Activated T-helper 2 cell treated with anti-CD3 and anti-CD28 coated beads, Interferon-gamma antibody, Interleukin-2, Interleukin-4, amounts not matched to agents 10 μg/mL and 5 μg/mL and 100 μg/mL, durations not matched to agents 14 hours and 24 hours and 36 hours (primary cell): ENCODE data around the gene USP9X. TPM values are rescaled to one million over a fixed set of nuclear protein-coding genes. Genes with fewer than 3 reads are reported as not detected.
A peak's percentile ranks its signal among the peaks of the same experiment; 100 is the strongest.

Source experiments
- DNase-seq: peaks from one replicate; pipeline ENCODE4 v3.0.0; 2021; ENCODE audit warnings: low spot score
- H3K27ac Mint-ChIP-seq: one replicate; pipeline ENCODE4 v1.8.0; 2021; ENCODE audit warnings: mixed read lengths
- H3K27me3 Mint-ChIP-seq: one replicate; pipeline ENCODE4 v1.8.0; 2021; ENCODE audit warnings: low read depth, mixed read lengths
- H3K36me3 Mint-ChIP-seq: one replicate; pipeline ENCODE4 v1.8.0; 2021; ENCODE audit warnings: low read depth, mixed read lengths
- H3K4me1 Mint-ChIP-seq: one replicate; pipeline ENCODE4 v1.8.0; 2021; ENCODE audit warnings: low read depth, mixed read lengths
- H3K4me3 Mint-ChIP-seq: one replicate; pipeline ENCODE4 v1.8.0; 2021; ENCODE audit warnings: low read depth, mild to moderate bottlenecking, moderate library complexity, mixed read lengths
- H3K9me3 Mint-ChIP-seq: one replicate; pipeline ENCODE4 v1.8.0; 2021; ENCODE audit warnings: mixed read lengths
- intact Hi-C: fragments of 100-400 bp; cut with micrococcal nuclease; formaldehyde crosslinking; loops from one replicate; pipeline ENCODE4 v1.15.1; 2023
- total RNA-seq: library from RNA; stranded (reverse); gene quantifications from 2 replicates; pipeline ENCODE4 v1.2.3, GENCODE V29; 2022

USP9X gene
- total RNA-seq, 1 donor from 2014 or later: 53.4 TPM

DNA sequence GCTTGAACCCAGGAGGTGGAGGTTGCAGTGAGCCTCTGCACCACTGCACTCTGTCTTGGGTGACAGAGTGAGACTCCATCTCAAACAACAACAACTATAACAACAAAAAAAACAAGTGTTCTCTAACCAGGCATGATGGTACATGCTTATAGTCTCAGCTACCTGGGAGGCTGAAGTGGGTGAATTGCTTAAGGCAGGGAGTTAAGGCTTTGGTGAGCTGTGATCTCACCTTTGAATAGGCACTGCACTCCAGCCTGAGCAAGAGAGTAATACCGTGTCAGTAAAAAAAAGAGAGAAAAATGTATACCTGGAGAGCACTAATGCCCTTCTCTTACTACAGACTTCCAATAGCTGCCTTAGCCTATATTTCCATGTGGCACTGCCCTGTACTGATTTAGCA is 18.9 kb upstream of the USP9X start:
- H3K36me3 Mint-ChIP-seq: no peaks in the 10 kb centered on the region

DNA sequence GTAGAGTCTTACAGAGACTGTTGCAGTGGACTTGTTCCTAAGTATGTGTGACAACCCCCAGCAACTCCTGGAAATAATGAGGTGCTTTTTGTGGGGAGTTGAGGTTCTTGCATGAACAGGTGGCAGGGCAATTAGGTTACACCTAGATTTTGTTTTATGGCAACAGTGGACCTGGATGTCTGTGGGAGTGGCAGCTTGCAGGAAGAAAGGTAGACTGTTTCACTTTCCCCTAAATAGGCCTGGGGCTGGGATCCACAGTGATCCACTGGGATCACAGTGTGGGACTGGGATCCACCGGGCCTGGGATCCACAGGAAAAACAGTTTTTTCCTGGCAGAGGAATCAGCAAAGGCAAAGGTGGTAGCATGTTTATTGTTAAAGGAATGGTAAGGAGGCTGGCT is 18.3 kb upstream of the USP9X start:
- H3K4me1 Mint-ChIP-seq: peaks cover 2% of the 10 kb centered on the region
- no peaks in the 10 kb centered on the region for H3K9me3 Mint-ChIP-seq
- intact Hi-C loops: no loop called here
- H3K4me3 Mint-ChIP-seq: no peak overlapping the region
- no peaks in the 10 kb centered on the region for H3K36me3 Mint-ChIP-seq
- peaks cover 3% of the 10 kb centered on the region for H3K27me3 Mint-ChIP-seq
- no peak overlapping the region for H3K27ac Mint-ChIP-seq
- DNase-seq: no peak

More for the DNA sequence above, 18.9 kb upstream of the USP9X start:
- DNase-seq: no peak
- intact Hi-C loops: no loop called here
- Mint-ChIP-seq H3K27ac (no peak overlapping the region), H3K9me3 (no peaks in the 10 kb centered on the region), H3K27me3 (peaks cover 3% of the 10 kb centered on the region), H3K4me1 (peaks cover 2% of the 10 kb centered on the region), H3K4me3 (no peak overlapping the region)

DNA sequence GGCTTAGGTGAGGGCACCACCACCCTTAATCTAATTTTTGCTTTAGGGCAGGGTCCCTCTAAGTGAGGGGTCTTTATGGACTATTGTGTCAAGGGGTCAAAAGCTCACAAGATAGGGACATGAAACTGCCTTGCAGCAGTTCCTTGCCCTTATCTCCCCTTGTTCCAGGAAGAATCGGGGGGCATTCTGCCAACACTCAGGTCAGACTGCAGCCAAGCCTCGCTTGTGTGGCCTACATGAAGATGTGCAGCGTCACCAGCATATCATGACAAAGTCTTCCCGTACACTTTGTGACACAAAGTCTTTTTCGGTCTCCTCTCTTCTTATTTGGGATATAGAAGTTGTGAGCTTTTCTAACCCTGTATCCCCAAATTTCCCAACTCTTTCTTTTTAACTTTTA is 17.5 kb upstream of the USP9X start:
- Mint-ChIP-seq H3K9me3 (no peaks in the 10 kb centered on the region), H3K4me3 (no peak overlapping the region), H3K27ac (no peak overlapping the region), H3K4me1 (peaks cover 2% of the 10 kb centered on the region), H3K27me3 (peaks cover 3% of the 10 kb centered on the region), H3K36me3 (no peaks in the 10 kb centered on the region)
- no peak for DNase-seq
- intact Hi-C loops: no loop called here

DNA sequence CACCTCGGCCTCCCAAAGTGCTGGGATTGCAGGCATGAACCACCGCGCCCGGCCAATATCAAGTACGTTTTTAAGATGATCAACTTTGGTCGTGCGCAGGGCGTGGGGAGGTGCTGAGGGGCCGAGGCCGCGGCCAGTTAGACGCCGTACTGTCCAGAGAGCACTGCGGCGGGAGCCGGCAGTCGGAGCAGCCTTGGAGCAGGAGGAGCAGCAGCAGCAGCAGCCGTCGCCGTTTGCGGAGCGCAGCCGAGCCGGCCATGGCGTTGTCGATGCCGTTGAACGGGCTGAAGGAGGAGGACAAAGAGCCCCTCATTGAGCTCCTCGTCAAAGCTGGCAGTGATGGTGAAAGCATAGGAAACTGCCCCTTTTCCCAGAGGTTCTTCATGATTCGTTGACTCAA is 8.5 kb upstream of the USP9X start:
- intact Hi-C loops: no loop called here
- Mint-ChIP-seq H3K27ac (no peak overlapping the region), H3K9me3 (no peaks in the 10 kb centered on the region), H3K4me3 (no peak overlapping the region), H3K4me1 (no peaks in the 10 kb centered on the region), H3K27me3 (no peaks in the 10 kb centered on the region), H3K36me3 (no peaks in the 10 kb centered on the region)
- DNase-seq: no peak

DNA sequence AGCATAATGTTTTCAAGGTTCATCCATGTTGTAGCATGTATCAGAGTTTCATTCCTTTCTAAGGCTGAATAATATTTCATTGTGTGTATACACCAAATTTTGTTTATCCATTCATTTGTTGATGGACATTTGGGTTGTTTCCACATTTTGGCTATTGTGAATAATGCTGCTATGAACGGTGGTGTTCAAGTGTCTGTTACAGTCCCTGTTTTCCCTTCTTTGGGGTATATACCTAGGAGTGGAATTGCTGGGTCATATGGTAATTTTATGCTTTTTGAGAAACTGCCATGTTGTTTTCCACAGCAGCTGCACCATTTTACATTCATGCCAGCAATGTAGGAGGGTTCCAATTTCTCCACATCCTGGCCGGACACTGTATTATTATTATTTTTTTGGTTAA is 3.4 kb upstream of the USP9X start:
- no peaks in the 10 kb centered on the region for H3K9me3 Mint-ChIP-seq
- no peaks in the 10 kb centered on the region for H3K27me3 Mint-ChIP-seq
- peaks cover 4% of the 10 kb centered on the region for H3K4me1 Mint-ChIP-seq
- no peak overlapping the region for H3K27ac Mint-ChIP-seq
- no peak for DNase-seq
- intact Hi-C loops: loop anchor here (10.0 kb wide), 1 partner anchor 67 kb away; no protein-coding TSS in a partner anchor
- no peak overlapping the region for H3K4me3 Mint-ChIP-seq
- peaks cover under 1% of the 10 kb centered on the region for H3K36me3 Mint-ChIP-seq

- Mint-ChIP-seq H3K9me3 (no peaks in the 10 kb centered on the region), H3K4me3 (no peak overlapping the region), H3K4me1 (peaks cover 5% of the 10 kb centered on the region), H3K27ac (no peak overlapping the region), H3K27me3 (no peaks in the 10 kb centered on the region), H3K36me3 (peaks cover 6% of the 10 kb centered on the region)
- intact Hi-C loops: loop anchor here (10.0 kb wide), 1 partner anchor 68 kb away; no protein-coding TSS in a partner anchor
- DNase-seq: no peak
Measured at GRCh38 chrX:41082783-41083182, 2.5 kb upstream of the USP9X start.

GRCh38 chrX:41084044-41084892 is 977 bp upstream of the USP9X start:
- DNase-seq: peak; percentile 88
- Mint-ChIP-seq H3K27me3 (no peaks in the 10 kb centered on the region), H3K4me1 (peaks cover 18% of the 10 kb centered on the region), H3K27ac (peak overlapping the region; percentile 99), H3K9me3 (no peaks in the 10 kb centered on the region), H3K4me3 (peak overlapping the region; percentile 89), H3K36me3 (peaks cover 14% of the 10 kb centered on the region)
- intact Hi-C loops: loop anchor here (1.0 to 10.0 kb wide), 5 partner anchors 33 to 349 kb away; partner anchors contain the start of gene MED14

DNA sequence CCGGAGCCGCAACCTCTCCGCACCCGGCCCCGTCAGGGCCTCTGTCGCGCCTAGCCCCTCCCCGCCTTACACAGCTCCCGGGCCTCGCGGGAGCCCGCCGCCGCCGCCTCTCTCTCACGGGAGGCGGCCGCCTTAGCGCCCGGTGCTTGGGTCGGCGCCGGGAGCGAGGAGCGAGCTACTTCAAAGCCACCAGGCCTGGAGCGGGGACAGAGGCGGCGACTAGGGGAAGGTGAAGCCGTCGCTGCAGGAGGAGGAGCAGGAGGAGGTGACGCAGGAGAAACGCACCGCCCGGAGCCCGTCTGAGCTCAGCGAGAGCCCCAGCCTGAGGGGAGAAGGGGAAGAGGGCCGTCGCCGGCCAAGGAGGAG is 250 bp downstream of the USP9X start:
- Mint-ChIP-seq H3K4me3 (peak overlapping the region; percentile 89), H3K27ac (peak overlapping the region; percentile 88), H3K27me3 (no peaks in the 10 kb centered on the region), H3K4me1 (peaks cover 22% of the 10 kb centered on the region), H3K9me3 (no peaks in the 10 kb centered on the region), H3K36me3 (peaks cover 17% of the 10 kb centered on the region)
- intact Hi-C loops: loop anchor here (2.0 to 10.0 kb wide), 5 partner anchors 71 to 438 kb away; partner anchors contain the start of genes CXorf38 and MED14
- DNase-seq: peak; percentile 60

- Mint-ChIP-seq H3K4me3 (peak overlapping the region; percentile 89), H3K36me3 (peaks cover 17% of the 10 kb centered on the region), H3K27me3 (no peaks in the 10 kb centered on the region), H3K27ac (peak overlapping the region; percentile 88), H3K9me3 (no peaks in the 10 kb centered on the region), H3K4me1 (peaks cover 24% of the 10 kb centered on the region)
- intact Hi-C loops: loop anchor here (2.0 to 10.0 kb wide), 5 partner anchors 71 to 439 kb away; partner anchors contain the start of genes CXorf38 and MED14
- peak; percentile 32 for DNase-seq
Measured at GRCh38 chrX:41085878-41086626, 807 bp downstream of the USP9X start.

GRCh38 chrX:41086627-41086932 is 1.3 kb downstream of the USP9X start:
- H3K4me3 Mint-ChIP-seq: peak overlapping the region; percentile 87
- peak overlapping the region; percentile 80 for H3K27ac Mint-ChIP-seq
- peaks cover 17% of the 10 kb centered on the region for H3K36me3 Mint-ChIP-seq
- DNase-seq: peak; percentile 22
- no peaks in the 10 kb centered on the region for H3K9me3 Mint-ChIP-seq
- peaks cover 27% of the 10 kb centered on the region for H3K4me1 Mint-ChIP-seq
- no peaks in the 10 kb centered on the region for H3K27me3 Mint-ChIP-seq
- intact Hi-C loops: loop anchor here (5.0 to 10.0 kb wide), 2 partner anchors 72 to 439 kb away; partner anchors contain the start of gene CXorf38

- no peaks in the 10 kb centered on the region for H3K27me3 Mint-ChIP-seq
- peaks cover 17% of the 10 kb centered on the region for H3K36me3 Mint-ChIP-seq
- H3K4me1 Mint-ChIP-seq: peaks cover 32% of the 10 kb centered on the region
- DNase-seq: no peak
- peak overlapping the region; percentile 87 for H3K4me3 Mint-ChIP-seq
- intact Hi-C loops: loop anchor here (5.0 to 10.0 kb wide), 2 partner anchors 72 to 440 kb away; partner anchors contain the start of gene CXorf38
- peak overlapping the region; percentile 80 for H3K27ac Mint-ChIP-seq
- no peaks in the 10 kb centered on the region for H3K9me3 Mint-ChIP-seq
Measured at GRCh38 chrX:41087201-41087600, 2.0 kb downstream of the USP9X start.

DNA sequence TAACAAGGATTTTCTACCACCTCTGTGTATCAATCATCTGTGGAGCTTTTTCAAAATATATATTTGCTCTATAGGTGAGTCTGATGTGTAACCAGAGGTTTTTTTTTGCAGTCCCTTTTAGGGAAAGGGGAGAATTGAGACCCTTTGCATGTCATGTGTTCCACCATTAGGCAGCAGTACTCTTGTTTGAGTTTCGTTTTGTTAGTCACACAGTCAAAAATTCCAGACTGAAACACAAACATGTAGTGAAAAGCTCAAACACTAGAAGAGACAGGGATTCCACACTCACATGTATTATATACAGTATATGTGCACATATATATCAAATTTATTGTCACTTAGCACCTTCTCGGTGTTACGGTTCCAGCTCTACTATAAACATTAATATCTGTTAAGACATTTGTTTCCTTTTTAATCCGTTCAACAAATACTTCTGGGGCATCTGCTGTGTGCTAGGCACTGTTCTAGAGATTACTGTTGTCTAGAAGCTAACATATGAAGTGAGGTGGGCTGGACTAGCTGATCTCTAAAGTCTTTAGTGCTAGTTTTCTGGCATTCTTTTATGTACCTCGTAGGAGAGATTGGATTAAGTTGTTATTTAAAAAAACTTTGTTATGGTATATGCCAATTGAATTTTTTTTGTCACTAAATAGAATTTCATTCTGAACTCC is 5.5 kb downstream of the USP9X start:
- no peaks in the 10 kb centered on the region for H3K27me3 Mint-ChIP-seq
- intact Hi-C loops: no loop called here
- H3K4me3 Mint-ChIP-seq: no peak overlapping the region
- no peaks in the 10 kb centered on the region for H3K9me3 Mint-ChIP-seq
- peaks cover 17% of the 10 kb centered on the region for H3K36me3 Mint-ChIP-seq
- peaks cover 38% of the 10 kb centered on the region for H3K4me1 Mint-ChIP-seq
- no peak for DNase-seq
- H3K27ac Mint-ChIP-seq: peak overlapping the region; percentile 38
